Epithelial cell of proximal tubule (primary cell): ENCODE results near the gene FLT1. TPM values are rescaled to one million over a fixed set of nuclear protein-coding genes. Genes with fewer than 3 reads are reported as not detected.
A peak's percentile ranks its signal among the peaks of the same experiment; 100 is the strongest.

ENCODE experiments used
- DNase-seq: peaks from one replicate; pipeline ENCODE4 v3.0.0-alpha.2; 2011; ENCODE audit warnings: low read depth
- H3K4me3 ChIP-seq: 2 replicates; pipeline ENCODE4 v1.5.1; 2011; ENCODE audit warnings: low read depth, mild to moderate bottlenecking, low read length
- CTCF ChIP-seq: conservative IDR thresholded peaks from 2 replicates; pipeline ENCODE4 v1.5.1; 2012; ENCODE audit warnings: low read depth, mild to moderate bottlenecking, low read length
- total RNA-seq: library from RNA; depleted of rRNA; stranded (reverse); fragments of >200 nt; gene quantifications from 2 replicates; pipeline ENCODE4 v1.2.3, GENCODE V29; 2015

The FLT1 gene
- total RNA-seq, 1 donor from 2014 or later: 0.17 TPM

- TF ChIP-seq CTCF: no peak
- H3K4me3 ChIP-seq: no peak overlapping the region
- DNase-seq: no peak
These were observed 34.9 kb upstream of the FLT1 start for GRCh38 chr13:28529836-28530235.

DNA sequence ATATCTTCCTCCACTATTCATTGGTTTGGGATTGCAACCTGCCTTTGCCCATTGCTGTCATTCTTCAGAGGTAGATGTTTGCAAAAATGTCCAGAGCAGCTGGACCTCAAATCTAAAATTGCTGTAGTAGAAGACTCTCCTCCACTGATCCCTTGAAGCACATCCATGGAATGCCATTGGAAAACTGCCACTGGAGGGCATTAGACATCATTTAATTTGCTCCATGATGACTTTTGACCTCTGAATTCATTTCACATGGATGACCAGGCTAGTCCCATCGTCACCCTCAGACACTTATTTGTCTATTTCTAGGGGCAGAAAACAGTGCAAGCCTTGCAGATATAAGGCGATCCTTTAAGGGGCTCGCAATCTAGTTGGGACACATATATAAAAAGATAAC is 33.9 kb upstream of the FLT1 start:
- no peak for DNase-seq
- TF ChIP-seq CTCF: peak; percentile 52

DNA sequence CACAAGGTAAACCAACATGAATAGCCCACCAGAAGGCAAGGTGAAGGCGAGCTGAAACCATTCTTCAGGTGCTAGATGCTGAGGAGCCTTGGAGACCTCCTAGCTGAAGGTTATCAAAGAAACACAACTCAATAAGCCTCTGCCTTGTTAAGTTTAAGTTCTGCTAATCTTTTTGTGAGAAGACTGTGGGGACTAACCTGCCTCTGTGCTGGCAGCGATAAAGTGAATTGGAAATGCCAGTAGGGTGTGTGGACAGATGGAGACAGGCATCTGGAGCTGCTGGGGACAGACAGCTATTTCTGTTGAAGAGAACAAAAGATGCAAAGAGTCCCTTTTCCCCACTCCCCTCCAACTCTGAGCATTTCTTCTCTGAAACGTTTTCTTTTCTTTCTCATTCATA is 33.5 kb upstream of the FLT1 start:
- H3K4me3 ChIP-seq: no peak overlapping the region
- DNase-seq: no peak
- TF ChIP-seq CTCF: no peak

More for the DNA sequence above, 33.9 kb upstream of the FLT1 start:
- H3K4me3 ChIP-seq: no peak overlapping the region

DNA sequence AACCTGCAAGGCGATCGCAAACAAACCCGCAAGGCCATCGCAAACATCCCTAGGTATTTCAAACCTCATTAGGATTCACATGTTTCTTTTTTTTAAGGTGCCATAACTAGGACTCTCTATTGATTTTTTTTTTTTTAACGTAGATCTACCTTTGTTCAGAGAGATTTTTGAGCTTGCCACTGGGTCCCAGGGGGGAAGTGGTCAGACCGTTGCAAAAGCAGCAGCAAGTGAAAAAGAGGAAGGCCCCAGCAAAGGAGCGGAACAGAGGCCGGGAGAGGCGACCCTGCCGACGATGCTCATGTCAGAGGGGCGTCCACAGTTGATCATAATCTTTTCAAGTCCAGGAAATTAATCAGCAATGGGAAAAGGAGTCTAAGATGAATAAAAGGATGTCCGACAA is 32.7 kb upstream of the FLT1 start:
- TF ChIP-seq CTCF: no peak
- no peak for DNase-seq
- H3K4me3 ChIP-seq: no peak overlapping the region

DNA sequence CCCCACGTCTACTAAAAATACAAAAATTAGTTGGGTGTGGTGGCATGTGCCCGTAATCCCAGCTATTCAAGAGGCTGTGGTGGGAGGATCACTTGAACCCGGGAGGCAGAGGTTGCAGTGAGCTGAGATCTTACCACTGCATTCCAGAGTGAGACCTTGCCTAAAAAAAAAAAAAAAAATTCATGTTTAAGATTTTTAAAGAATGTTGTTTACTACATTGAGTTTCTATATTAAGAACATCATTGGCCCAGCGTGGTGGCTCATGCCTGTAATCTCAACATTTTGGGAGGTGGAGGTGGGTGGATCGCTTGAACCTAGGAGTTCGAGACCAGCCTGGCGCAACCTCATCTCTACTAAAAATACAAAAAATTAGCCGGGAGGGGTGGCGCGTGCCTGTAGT is 31.9 kb upstream of the FLT1 start:
- no peak for TF ChIP-seq CTCF
- no peak for DNase-seq
- H3K4me3 ChIP-seq: no peak overlapping the region

DNA sequence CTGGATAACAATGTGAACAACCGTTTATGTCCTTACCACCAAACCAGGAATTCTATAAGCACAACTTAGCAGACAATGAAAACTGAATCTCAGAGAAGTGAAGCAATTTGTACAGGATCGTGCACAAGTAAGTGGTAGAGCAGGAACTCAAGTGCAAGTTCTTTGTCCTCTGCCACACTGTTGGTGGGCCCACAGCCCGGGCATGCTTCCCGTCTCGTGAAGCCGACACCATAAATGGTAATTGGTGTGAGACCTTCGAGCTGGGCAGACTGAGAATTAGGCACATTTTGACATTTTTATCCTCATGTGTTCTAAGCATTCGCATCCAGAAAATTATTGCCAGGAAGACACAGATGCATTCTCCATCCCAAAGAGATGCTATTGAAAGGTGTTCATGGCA is 27.9 kb upstream of the FLT1 start:
- DNase-seq: no peak
- no peak for TF ChIP-seq CTCF
- no peak overlapping the region for H3K4me3 ChIP-seq

DNA sequence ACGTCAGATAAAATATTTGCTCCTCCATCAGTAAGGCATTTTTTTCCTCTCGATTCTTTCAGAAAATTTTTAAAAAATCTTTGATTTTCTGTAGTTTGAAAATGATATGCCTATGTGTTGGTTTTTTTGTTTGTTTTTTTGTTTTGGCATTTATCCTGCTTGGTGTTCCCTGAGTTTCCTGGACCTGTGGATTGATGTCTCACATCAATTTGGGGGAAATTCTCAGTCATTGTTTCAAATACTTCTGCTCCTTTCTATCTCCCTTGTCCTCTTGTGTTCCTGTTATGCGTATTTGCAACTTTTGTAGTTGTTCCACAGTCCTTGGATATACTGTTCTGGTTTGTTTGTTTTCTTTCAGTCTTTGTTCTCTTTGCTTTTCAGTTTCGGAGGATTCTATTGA is 18.8 kb upstream of the FLT1 start:
- DNase-seq: no peak
- H3K4me3 ChIP-seq: no peak overlapping the region
- TF ChIP-seq CTCF: no peak
